Measurements from ENCODE around the gene TFAP2B.

DNA sequence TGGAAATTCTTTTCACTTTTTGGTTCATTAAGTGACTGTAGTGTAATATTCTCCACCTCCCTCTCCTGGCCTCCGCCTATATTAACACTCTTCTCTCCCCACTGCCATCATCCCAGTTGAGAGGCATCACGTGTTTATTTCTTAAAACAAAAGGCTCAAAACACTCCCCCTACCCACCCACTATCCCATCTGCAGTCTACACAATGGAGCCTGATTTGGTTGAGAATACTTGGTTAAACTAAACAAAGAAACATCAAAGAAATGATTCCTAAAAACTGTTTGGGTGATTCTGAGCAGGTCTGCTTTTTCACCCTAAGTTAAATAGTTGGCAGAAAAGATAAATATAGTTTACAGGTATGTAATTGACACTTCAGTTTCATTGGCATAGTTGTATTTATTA lies 5.9 kb downstream of the TFAP2B start:
- TF ChIP-seq GATA2 (IDR thresholded peaks at IDR 0.05; ENCODE audit: low read depth, low read length) (no peak), GATA3 (IDR thresholded peaks at IDR 0.05; ENCODE audit: low read depth, low read length) (no peak)
